GM23338 (cell line): ENCODE results near the gene EIF1AX. TPM values are rescaled to one million over a fixed set of nuclear protein-coding genes. Genes with fewer than 3 reads are reported as not detected.
"Not testable (repeated sequence)": the region's sequence is repeated elsewhere in the genome, so short reads cannot be mapped to it uniquely, and the experiment has no call there.

Source experiments
- ATAC-seq: fragments of 200-7000 bp; cut with Tn5 transposase; 3 replicates; pipeline ENCODE4 v1.9.1; 2020
- DNase-seq: peaks from one replicate; pipeline ENCODE4 v3.0.0-alpha.2; 2015; ENCODE audit warnings: low spot score
- H2AFZ ChIP-seq: fragments of 200-600 bp; sonication (generic); 2 replicates; pipeline ENCODE4 v1.8.0; 2016; ENCODE audit warnings: antibody characterized with exemption, mild to moderate bottlenecking, moderate library complexity
- H3F3A ChIP-seq: fragments of 200-600 bp; sonication (generic); replicated peaks from 2 replicates; pipeline ENCODE4 v1.8.0; 2017; ENCODE audit warnings: antibody characterized with exemption, mixed run types, low read depth
- H3K27ac ChIP-seq: fragments of 200-600 bp; sonication (generic); 2 replicates; pipeline ENCODE4 v1.6.1; 2016; ENCODE audit warnings: low read depth
- H3K27me3 ChIP-seq: fragments of 200-600 bp; sonication (generic); 2 replicates; pipeline ENCODE4 v1.8.0; 2016; ENCODE audit warnings: mild to moderate bottlenecking, mixed run types, moderate library complexity; ENCODE audit not compliant: insufficient read depth
- H3K36me3 ChIP-seq: fragments of 200-600 bp; sonication (generic); 2 replicates; pipeline ENCODE4 v1.8.0; 2016; ENCODE audit warnings: mild to moderate bottlenecking; ENCODE audit not compliant: insufficient read depth
- H3K4me1 ChIP-seq: fragments of 200-600 bp; sonication (generic); 2 replicates; pipeline ENCODE4 v1.8.0; 2016; ENCODE audit warnings: mild to moderate bottlenecking, moderate library complexity; ENCODE audit not compliant: insufficient read depth
- H3K4me2 ChIP-seq: fragments of 200-600 bp; sonication (generic); 2 replicates; pipeline ENCODE4 v1.7.1; 2017; ENCODE audit warnings: mixed run types
- H3K4me3 ChIP-seq: fragments of 200-600 bp; sonication (generic); 2 replicates; pipeline ENCODE4 v1.6.1; 2016; ENCODE audit warnings: mixed run types
- H3K79me2 ChIP-seq: fragments of 200-600 bp; sonication (generic); replicated peaks from 2 replicates; pipeline ENCODE4 v1.8.0; 2017; ENCODE audit warnings: mild to moderate bottlenecking; ENCODE audit not compliant: insufficient read depth
- H3K9me2 ChIP-seq: fragments of 200-600 bp; sonication (generic); 2 replicates; pipeline ENCODE4 v1.8.0; 2017; ENCODE audit not compliant: insufficient read depth
- H4K20me1 ChIP-seq: fragments of 200-600 bp; sonication (generic); replicated peaks from 2 replicates; pipeline ENCODE4 v1.8.0; 2017; ENCODE audit warnings: mild to moderate bottlenecking; ENCODE audit not compliant: insufficient read depth
- H3K27ac Mint-ChIP-seq: 2 replicates; pipeline ENCODE4 v1.8.0; 2020; ENCODE audit warnings: inconsistent platforms, mild to moderate bottlenecking, moderate library complexity, mixed read lengths
- H3K27me3 Mint-ChIP-seq: 3 replicates; pipeline ENCODE4 v1.8.0; 2022; ENCODE audit warnings: low read depth, mild to moderate bottlenecking, moderate library complexity, mixed read lengths, inconsistent platforms; ENCODE audit not compliant: insufficient read depth, poor library complexity
- H3K36me3 Mint-ChIP-seq: 3 replicates; pipeline ENCODE4 v1.8.0; 2021; ENCODE audit warnings: low read depth, mild to moderate bottlenecking, inconsistent platforms, moderate library complexity, mixed read lengths
- H3K4me1 Mint-ChIP-seq: 3 replicates; pipeline ENCODE4 v1.8.0; 2020; ENCODE audit warnings: mild to moderate bottlenecking, inconsistent platforms, mixed read lengths
- H3K4me3 Mint-ChIP-seq: 3 replicates; pipeline ENCODE4 v1.8.0; 2021; ENCODE audit warnings: moderate library complexity, mild to moderate bottlenecking, inconsistent platforms, mixed read lengths
- H3K9me3 Mint-ChIP-seq: 3 replicates; pipeline ENCODE4 v1.8.0; 2020; ENCODE audit warnings: moderate library complexity, mild to moderate bottlenecking, inconsistent platforms, mixed read lengths
- CTCF ChIP-seq, 2 experiments: fragments of 200-600 bp in 1 of 2; sonication (generic) in 1 of 2; conservative IDR thresholded peaks; 2 replicates each; pipeline versions ENCODE4 v1.5.1 to v1.6.1; 2016 to 2017; ENCODE audit warnings: antibody characterized with exemption in 2 of 2, low read depth in 2 of 2, mild to moderate bottlenecking in 2 of 2, moderate library complexity in 1 of 2
- EZH2phosphoT487 ChIP-seq: fragments of 200-600 bp; sonication (generic); IDR thresholded peaks from one replicate; pipeline ENCODE4 v1.8.1; 2018; ENCODE audit warnings: antibody characterized with exemption; ENCODE audit not compliant: unreplicated experiment
- REST ChIP-seq: IDR thresholded peaks from one replicate; pipeline ENCODE4 v1.6.1; 2018; ENCODE audit warnings: antibody characterized with exemption; ENCODE audit not compliant: unreplicated experiment
- STAT1 ChIP-seq: IDR thresholded peaks from one replicate; pipeline ENCODE4 v1.6.1; 2016; ENCODE audit warnings: antibody characterized with exemption; ENCODE audit not compliant: unreplicated experiment
- polyA plus RNA-seq: library from polyadenylated mRNA; unstranded; fragments of >200 nt; fragmentation: Nextera tagmentation; extraction: Ambion mirVana; gene quantifications from 2 replicates; pipeline ENCODE4 v1.2.1, GENCODE V29; 2016
- total RNA-seq: library from RNA; depleted of rRNA; stranded (reverse); fragments of >200 nt; shearing (Covaris generic); gene quantifications from 2 replicates; pipeline ENCODE4 v1.2.3, GENCODE V29; 2014
- TF ChIP-seq, protein P1 (sequence below): IDR thresholded peaks from 2 replicates; pipeline ENCODE4 v1.6.1; 2016; ENCODE audit warnings: antibody characterized with exemption

The EIF1AX gene
- total and polyA plus RNA-seq, 2 experiments from 2014 or later, result 107 to 321 TPM

DNA sequence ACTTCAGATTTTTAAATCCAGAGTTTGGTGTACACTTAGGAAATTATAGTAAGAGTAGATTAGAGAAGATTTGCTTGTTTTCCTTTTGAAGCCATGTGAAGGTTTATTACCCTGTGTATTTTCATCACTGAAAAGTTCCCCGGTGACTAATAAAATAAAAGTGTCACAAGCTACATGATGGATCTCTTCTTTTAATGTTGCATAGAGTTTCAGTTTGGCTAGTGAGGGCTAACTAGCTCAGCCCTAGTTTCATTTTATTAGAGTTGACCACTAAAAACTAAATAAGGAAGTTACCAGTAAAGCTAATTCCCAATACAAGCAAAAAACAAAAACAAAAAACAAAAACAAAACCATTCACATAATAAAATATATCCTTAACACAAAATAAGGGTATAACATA, 14.8 kb downstream of the EIF1AX start:
- not testable (repeated sequence) for ATAC-seq, H3K4me3 Mint-ChIP-seq, H3K4me1 Mint-ChIP-seq, H3K9me3 Mint-ChIP-seq, H3K27ac ChIP-seq, DNase-seq, H3F3A ChIP-seq, H3K9me2 ChIP-seq, H3K27me3 ChIP-seq, H3K4me1 ChIP-seq, H3K27me3 Mint-ChIP-seq, H3K79me2 ChIP-seq, H3K4me3 ChIP-seq, H4K20me1 ChIP-seq, H3K4me2 ChIP-seq, H2AFZ ChIP-seq, H3K27ac Mint-ChIP-seq
- peaks cover 10% of the 10 kb centered on the region; the same call in 1 of the 2 replicates for H3K36me3 ChIP-seq
- H3K36me3 Mint-ChIP-seq, result peaks cover 21% of the 10 kb centered on the region; the same call in 2 of the 3 replicates

DNA sequence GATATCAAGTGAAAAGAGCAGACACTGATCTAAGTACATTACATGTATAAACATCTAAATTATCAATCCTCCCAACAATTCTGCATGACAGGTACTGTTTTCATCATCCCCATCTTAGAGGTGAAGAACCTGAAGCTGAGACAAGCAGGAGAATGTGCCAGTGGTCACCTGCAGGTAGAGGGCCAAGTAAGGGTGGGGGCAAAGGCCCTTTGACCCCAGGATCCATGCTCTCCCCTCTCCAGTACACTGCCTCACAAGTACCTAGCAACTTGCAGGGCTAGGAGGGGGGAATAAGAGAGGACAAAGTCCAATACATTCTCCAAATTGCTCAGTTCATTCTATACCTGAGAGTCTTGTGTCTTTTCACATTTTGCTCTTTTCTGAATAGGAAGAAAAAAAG, 16.7 kb downstream of the EIF1AX start:
- Mint-ChIP-seq H3K4me1 (no peaks in the 10 kb centered on the region), H3K27me3 (no peaks in the 10 kb centered on the region), H3K9me3 (no peaks in the 10 kb centered on the region), H3K36me3 (peaks cover 11% of the 10 kb centered on the region; the same call in 2 of the 3 replicates), H3K4me3 (no peak overlapping the region), H3K27ac (no peak overlapping the region)
- ATAC-seq (no peak; the same call in 1 of the 3 replicates), DNase-seq (no peak)
- H3K27ac ChIP-seq, result no peak overlapping the region
- H4K20me1 ChIP-seq, result no peaks in the 10 kb centered on the region; the same call in 1 of the 2 replicates
- H3K9me2 ChIP-seq, result no peaks in the 10 kb centered on the region
- no peaks in the 10 kb centered on the region for H3K36me3 ChIP-seq
- no peak overlapping the region for H3K4me2 ChIP-seq
- H3K79me2 ChIP-seq, result no peaks in the 10 kb centered on the region
- TF ChIP-seq REST, result no peak
- no peak for TF ChIP-seq STAT1
- no peak for TF ChIP-seq CTCF (conservative IDR thresholded peaks at IDR 0.05; ENCODE audit: low read depth in 2 of 2)
- TF ChIP-seq, protein P1, sequence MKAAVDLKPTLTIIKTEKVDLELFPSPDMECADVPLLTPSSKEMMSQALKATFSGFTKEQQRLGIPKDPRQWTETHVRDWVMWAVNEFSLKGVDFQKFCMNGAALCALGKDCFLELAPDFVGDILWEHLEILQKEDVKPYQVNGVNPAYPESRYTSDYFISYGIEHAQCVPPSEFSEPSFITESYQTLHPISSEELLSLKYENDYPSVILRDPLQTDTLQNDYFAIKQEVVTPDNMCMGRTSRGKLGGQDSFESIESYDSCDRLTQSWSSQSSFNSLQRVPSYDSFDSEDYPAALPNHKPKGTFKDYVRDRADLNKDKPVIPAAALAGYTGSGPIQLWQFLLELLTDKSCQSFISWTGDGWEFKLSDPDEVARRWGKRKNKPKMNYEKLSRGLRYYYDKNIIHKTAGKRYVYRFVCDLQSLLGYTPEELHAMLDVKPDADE, result no peak
- TF ChIP-seq EZH2phosphoT487, result no peak
- no peaks in the 10 kb centered on the region for H3K27me3 ChIP-seq
- H3F3A ChIP-seq, result no peaks in the 10 kb centered on the region
- H3K4me3 ChIP-seq, result no peak overlapping the region
- H3K4me1 ChIP-seq, result no peaks in the 10 kb centered on the region
- no peak overlapping the region for H2AFZ ChIP-seq
